LNCaP clone FGC (cell line): ENCODE measurements around the gene USH2A.
A peak's percentile ranks its signal among the peaks of the same experiment; 100 is the strongest.

Experiments used
- DNase-seq: peaks from one replicate; pipeline ENCODE4 v3.0.0-alpha.2; 2011; ENCODE audit warnings: low read depth
- H3K4me3 ChIP-seq: 2 replicates; pipeline ENCODE4 v1.5.1; 2011; ENCODE audit warnings: mild to moderate bottlenecking, low read depth, low read length, control low read depth
- CTCF ChIP-seq: IDR thresholded peaks from 2 replicates; pipeline ENCODE4 v1.5.1; 2012; ENCODE audit warnings: mild to moderate bottlenecking; ENCODE audit not compliant: control insufficient read depth, insufficient read depth; ENCODE audit errors: extremely low read depth

Gene USH2A

DNA sequence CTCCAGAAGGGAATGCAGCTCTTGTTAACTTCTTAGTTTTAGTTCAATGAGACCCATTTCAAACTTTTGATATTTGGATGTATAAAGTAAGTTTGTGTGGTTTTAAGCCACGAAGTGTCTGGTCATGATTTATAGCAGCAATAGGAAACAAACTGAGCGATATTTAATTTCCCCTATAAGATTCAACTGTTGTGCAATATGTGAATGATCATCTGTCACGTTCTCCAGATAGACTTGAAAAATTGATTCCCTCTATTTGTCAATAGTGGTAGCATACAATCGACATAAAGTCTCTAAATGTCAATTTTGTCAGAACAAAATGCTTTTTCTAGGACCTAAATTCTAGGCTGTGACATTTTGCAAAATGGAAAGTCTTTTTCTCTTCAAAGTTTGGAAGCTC, 616.0 kb downstream of the USH2A start:
- DNase-seq, result no peak
- no peak for TF ChIP-seq CTCF
- no peak overlapping the region for H3K4me3 ChIP-seq

DNA sequence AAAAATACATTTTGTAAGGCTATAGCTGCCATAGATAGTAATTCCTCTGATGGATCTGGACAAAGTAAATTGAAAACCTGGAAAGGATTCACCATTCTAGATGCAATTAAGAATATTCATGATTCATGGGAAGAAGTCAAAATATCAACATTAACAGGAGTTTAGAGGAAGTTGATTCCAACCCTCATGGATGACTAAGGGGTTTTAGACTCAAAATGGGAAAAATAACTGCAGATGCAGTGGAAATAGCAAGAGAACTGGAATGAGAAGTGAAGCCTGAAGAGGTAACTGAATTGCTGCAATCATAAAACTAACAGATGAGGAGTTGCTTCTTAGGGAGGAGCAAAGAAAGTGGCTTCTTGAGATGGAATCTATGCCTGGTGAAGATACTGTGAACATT, 625.4 kb downstream of the USH2A start:
- H3K4me3 ChIP-seq, result no peak overlapping the region
- DNase-seq, result no peak
- TF ChIP-seq CTCF, result no peak

GRCh38 chr1:215794156-215794555, 629.1 kb downstream of the USH2A start:
- no peak for TF ChIP-seq CTCF
- DNase-seq, result peak; percentile 52
- H3K4me3 ChIP-seq, result no peak overlapping the region

- no peak overlapping the region for H3K4me3 ChIP-seq
- DNase-seq, result no peak
- TF ChIP-seq CTCF, result peak; percentile 62
Measured at GRCh38 chr1:215793180-215793579, 630.1 kb downstream of the USH2A start.

GRCh38 chr1:215792446-215792845, 630.8 kb downstream of the USH2A start:
- TF ChIP-seq CTCF, result no peak
- no peak for DNase-seq
- no peak overlapping the region for H3K4me3 ChIP-seq

DNA sequence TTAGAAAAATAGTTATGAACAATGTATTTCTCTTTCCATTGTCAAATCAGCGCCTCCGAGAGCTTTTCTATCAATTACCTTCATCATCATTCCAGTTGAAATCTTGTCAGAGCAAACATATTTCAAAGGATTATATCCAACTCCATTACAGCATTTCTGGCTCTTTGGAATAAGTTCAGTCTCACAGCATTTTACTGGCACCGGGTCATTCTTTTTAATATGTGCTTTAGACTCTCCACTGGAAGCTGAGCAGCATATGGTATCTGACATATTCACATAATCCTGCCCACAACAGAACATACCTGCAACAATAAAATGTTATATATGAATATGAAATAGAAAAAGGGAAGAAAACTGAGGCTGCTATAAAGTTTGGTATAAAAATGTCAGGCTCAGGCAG, 633.3 kb downstream of the USH2A start:
- no peak for TF ChIP-seq CTCF
- no peak overlapping the region for H3K4me3 ChIP-seq
- DNase-seq, result no peak

GRCh38 chr1:215786997-215787396, 636.3 kb downstream of the USH2A start:
- TF ChIP-seq CTCF, result no peak
- DNase-seq, result no peak
- no peak overlapping the region for H3K4me3 ChIP-seq
